ENCODE measurements around the gene DCTN2. TPM values are rescaled to one million over a fixed set of nuclear protein-coding genes. Genes with fewer than 3 reads are reported as not detected.

Gene DCTN2
- total RNA-seq, 1 donor from 2014 or later: 107 TPM

DNA sequence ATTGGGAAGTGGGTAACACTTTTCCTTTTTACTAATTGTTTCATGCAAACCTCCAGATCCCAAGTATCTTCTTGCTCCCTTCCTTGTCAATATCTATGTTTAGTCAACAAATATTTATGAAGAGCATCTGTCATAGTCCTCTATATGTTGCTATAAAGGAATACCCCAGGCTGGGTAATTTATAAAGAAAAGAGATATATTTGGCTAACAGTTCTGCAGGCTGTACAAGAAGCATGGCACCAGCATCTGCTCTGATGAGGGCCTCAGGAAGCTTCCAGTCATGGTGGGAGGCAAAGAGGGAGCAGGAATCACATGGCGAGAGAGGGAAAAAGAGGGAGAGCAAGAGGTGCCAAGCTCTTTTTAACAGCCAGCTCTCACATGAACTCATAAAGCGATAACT lies 7.5 kb upstream of the DCTN2 start:
- Histone ChIP-seq H3K79me2 (ENCODE audit: insufficient read depth, low read length) (no peaks in the 10 kb centered on the region), H3K27ac (ENCODE audit: low read depth, low read length) (no peak overlapping the region), H3K4me2 (ENCODE audit: low read length) (no peak overlapping the region), H3K36me3 (ENCODE audit: insufficient read depth, low read length) (no peaks in the 10 kb centered on the region), H4K20me1 (ENCODE audit: insufficient read depth, low read length) (peaks cover 7% of the 10 kb centered on the region), H3K27me3 (ENCODE audit: insufficient read depth, low read length) (no peaks in the 10 kb centered on the region), H2AFZ (ENCODE audit: low read depth, low read length) (no peak overlapping the region), H3K9ac (ENCODE audit: low read length) (no peak overlapping the region), H3K4me3 (ENCODE audit: insufficient read depth, low read depth, low read length) (no peak overlapping the region), H3K9me3 (ENCODE audit: insufficient read depth, low read depth, low read length) (no peaks in the 10 kb centered on the region), H3K4me1 (ENCODE audit: insufficient read depth, low read length) (peaks cover 13% of the 10 kb centered on the region)
- TF ChIP-seq, protein P1, sequence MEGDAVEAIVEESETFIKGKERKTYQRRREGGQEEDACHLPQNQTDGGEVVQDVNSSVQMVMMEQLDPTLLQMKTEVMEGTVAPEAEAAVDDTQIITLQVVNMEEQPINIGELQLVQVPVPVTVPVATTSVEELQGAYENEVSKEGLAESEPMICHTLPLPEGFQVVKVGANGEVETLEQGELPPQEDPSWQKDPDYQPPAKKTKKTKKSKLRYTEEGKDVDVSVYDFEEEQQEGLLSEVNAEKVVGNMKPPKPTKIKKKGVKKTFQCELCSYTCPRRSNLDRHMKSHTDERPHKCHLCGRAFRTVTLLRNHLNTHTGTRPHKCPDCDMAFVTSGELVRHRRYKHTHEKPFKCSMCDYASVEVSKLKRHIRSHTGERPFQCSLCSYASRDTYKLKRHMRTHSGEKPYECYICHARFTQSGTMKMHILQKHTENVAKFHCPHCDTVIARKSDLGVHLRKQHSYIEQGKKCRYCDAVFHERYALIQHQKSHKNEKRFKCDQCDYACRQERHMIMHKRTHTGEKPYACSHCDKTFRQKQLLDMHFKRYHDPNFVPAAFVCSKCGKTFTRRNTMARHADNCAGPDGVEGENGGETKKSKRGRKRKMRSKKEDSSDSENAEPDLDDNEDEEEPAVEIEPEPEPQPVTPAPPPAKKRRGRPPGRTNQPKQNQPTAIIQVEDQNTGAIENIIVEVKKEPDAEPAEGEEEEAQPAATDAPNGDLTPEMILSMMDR (IDR thresholded peaks at IDR 0.05; ENCODE audit: insufficient read depth, low read depth, low read length): no peak
- no peak for TF ChIP-seq EZH2 (IDR thresholded peaks at IDR 0.05; ENCODE audit: insufficient read depth, low read length)
- H3K4me1 Mint-ChIP-seq (ENCODE audit: low read depth, unreplicated experiment): peaks cover 28% of the 10 kb centered on the region
- no peak overlapping the region for H3K4me3 Mint-ChIP-seq (ENCODE audit: unreplicated experiment)
- FAIRE-seq (no peak), DNase-seq (ENCODE audit: low read depth) (no peak)
- no peaks in the 10 kb centered on the region for H3K27me3 Mint-ChIP-seq (ENCODE audit: low read depth, unreplicated experiment)
- H3K27ac Mint-ChIP-seq (ENCODE audit: unreplicated experiment): no peak overlapping the region
- H3K36me3 Mint-ChIP-seq (ENCODE audit: low read depth, unreplicated experiment): peaks cover 3% of the 10 kb centered on the region
- no peaks in the 10 kb centered on the region for H3K9me3 Mint-ChIP-seq (ENCODE audit: unreplicated experiment)

- Histone ChIP-seq H2AFZ (ENCODE audit: low read depth, low read length) (peak overlapping the region; percentile 14), H3K4me2 (ENCODE audit: low read length) (peak overlapping the region; percentile 69), H4K20me1 (ENCODE audit: insufficient read depth, low read length) (peaks cover 7% of the 10 kb centered on the region), H3K79me2 (ENCODE audit: insufficient read depth, low read length) (no peaks in the 10 kb centered on the region), H3K4me3 (ENCODE audit: insufficient read depth, low read depth, low read length) (no peak overlapping the region), H3K4me1 (ENCODE audit: insufficient read depth, low read length) (peaks cover 13% of the 10 kb centered on the region), H3K9ac (ENCODE audit: low read length) (no peak overlapping the region), H3K36me3 (ENCODE audit: insufficient read depth, low read length) (no peaks in the 10 kb centered on the region), H3K27me3 (ENCODE audit: insufficient read depth, low read length) (peaks cover 8% of the 10 kb centered on the region), H3K9me3 (ENCODE audit: insufficient read depth, low read depth, low read length) (no peaks in the 10 kb centered on the region), H3K27ac (ENCODE audit: low read depth, low read length) (no peak overlapping the region)
- peaks cover 3% of the 10 kb centered on the region for H3K9me3 Mint-ChIP-seq (ENCODE audit: unreplicated experiment)
- peaks cover 7% of the 10 kb centered on the region for H3K27me3 Mint-ChIP-seq (ENCODE audit: low read depth, unreplicated experiment)
- TF ChIP-seq, protein P1 (IDR thresholded peaks at IDR 0.05; ENCODE audit: insufficient read depth, low read depth, low read length): no peak
- TF ChIP-seq EZH2 (IDR thresholded peaks at IDR 0.05; ENCODE audit: insufficient read depth, low read length): no peak
- H3K4me1 Mint-ChIP-seq (ENCODE audit: low read depth, unreplicated experiment): peaks cover 28% of the 10 kb centered on the region
- FAIRE-seq (no peak), DNase-seq (ENCODE audit: low read depth) (no peak)
- H3K27ac Mint-ChIP-seq (ENCODE audit: unreplicated experiment): peak overlapping the region; percentile 8
- peaks cover 3% of the 10 kb centered on the region for H3K36me3 Mint-ChIP-seq (ENCODE audit: low read depth, unreplicated experiment)
- peak overlapping the region; percentile 63 for H3K4me3 Mint-ChIP-seq (ENCODE audit: unreplicated experiment)
Measured at GRCh38 chr12:57553343-57554202, 6.6 kb upstream of the DCTN2 start.

DNA sequence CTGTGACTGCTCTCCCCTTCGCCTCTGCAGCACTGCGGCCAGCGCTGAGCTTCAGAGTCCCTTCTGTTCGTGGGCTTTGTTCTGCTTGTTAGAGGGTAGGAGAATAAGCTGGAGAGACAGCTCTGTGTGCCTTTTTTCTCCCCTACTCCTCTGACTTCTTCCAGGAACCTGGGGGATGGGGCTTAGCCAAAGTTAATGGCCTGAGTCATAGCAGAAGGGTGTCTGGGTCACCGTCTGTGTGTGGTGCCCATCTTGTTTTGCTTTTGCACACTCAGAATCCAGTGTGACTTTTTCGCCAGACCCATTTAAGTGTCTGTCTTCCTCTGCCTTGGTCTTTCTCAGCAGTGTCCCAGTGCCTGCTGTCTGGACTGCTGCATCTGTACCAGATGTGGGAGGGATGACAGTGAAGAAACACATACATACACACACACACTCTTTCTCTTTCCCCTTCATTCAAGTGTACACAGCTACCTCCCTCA lies 5.9 kb upstream of the DCTN2 start:
- Histone ChIP-seq H3K4me1 (ENCODE audit: insufficient read depth, low read length) (peaks cover 13% of the 10 kb centered on the region), H3K27ac (ENCODE audit: low read depth, low read length) (no peak overlapping the region), H3K9me3 (ENCODE audit: insufficient read depth, low read depth, low read length) (no peaks in the 10 kb centered on the region), H3K27me3 (ENCODE audit: insufficient read depth, low read length) (peaks cover 10% of the 10 kb centered on the region), H3K4me2 (ENCODE audit: low read length) (peak overlapping the region; percentile 69), H3K36me3 (ENCODE audit: insufficient read depth, low read length) (no peaks in the 10 kb centered on the region), H4K20me1 (ENCODE audit: insufficient read depth, low read length) (peaks cover 7% of the 10 kb centered on the region), H2AFZ (ENCODE audit: low read depth, low read length) (peak overlapping the region; percentile 14), H3K79me2 (ENCODE audit: insufficient read depth, low read length) (no peaks in the 10 kb centered on the region), H3K9ac (ENCODE audit: low read length) (no peak overlapping the region), H3K4me3 (ENCODE audit: insufficient read depth, low read depth, low read length) (peak overlapping the region; percentile 18)
- DNase-seq (ENCODE audit: low read depth) (peak; percentile 47), FAIRE-seq (no peak)
- H3K9me3 Mint-ChIP-seq (ENCODE audit: unreplicated experiment): peaks cover 3% of the 10 kb centered on the region
- peak overlapping the region; percentile 63 for H3K4me3 Mint-ChIP-seq (ENCODE audit: unreplicated experiment)
- peaks cover 11% of the 10 kb centered on the region for H3K27me3 Mint-ChIP-seq (ENCODE audit: low read depth, unreplicated experiment)
- peak overlapping the region; percentile 8 for H3K27ac Mint-ChIP-seq (ENCODE audit: unreplicated experiment)
- peaks cover 28% of the 10 kb centered on the region for H3K4me1 Mint-ChIP-seq (ENCODE audit: low read depth, unreplicated experiment)
- TF ChIP-seq, protein P1 (IDR thresholded peaks at IDR 0.05; ENCODE audit: insufficient read depth, low read depth, low read length): no peak
- no peak for TF ChIP-seq EZH2 (IDR thresholded peaks at IDR 0.05; ENCODE audit: insufficient read depth, low read length)
- peaks cover 3% of the 10 kb centered on the region for H3K36me3 Mint-ChIP-seq (ENCODE audit: low read depth, unreplicated experiment)

All from astrocyte (in vitro differentiated cells and primary cell).